ENCODE results near the gene SIVA1.

Gene SIVA1

DNA sequence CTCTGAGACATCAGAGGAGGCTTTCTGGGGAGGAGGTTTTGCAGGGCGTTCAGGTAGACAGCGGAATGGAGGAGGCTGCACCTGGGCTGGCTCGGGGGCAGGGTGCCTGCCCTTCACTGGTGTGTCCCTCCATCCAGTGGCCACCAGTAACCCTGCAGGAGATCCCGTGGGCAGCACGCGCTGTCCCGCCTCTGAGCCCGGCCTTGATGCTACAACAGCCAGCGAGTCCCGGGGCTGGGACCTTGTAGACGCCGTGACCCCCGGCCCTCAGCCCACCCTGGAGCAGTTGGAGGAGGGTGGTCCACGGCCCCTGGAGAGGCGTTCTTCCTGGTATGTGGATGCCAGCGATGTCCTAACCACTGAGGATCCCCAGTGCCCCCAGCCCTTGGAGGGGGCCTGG, 38.9 kb upstream of the SIVA1 start:
- Histone ChIP-seq H3K4me3 (replicated peaks; ENCODE audit: low read depth, low read length) (no peak overlapping the region), H3K27me3 (replicated peaks; ENCODE audit: control insufficient read depth, insufficient read depth, low read length) (no peaks in the 10 kb centered on the region), H3K36me3 (ENCODE audit: control insufficient read depth, insufficient read depth, low read length) (peaks cover 3% of the 10 kb centered on the region)
- TF ChIP-seq CTCF (IDR thresholded peaks at IDR 0.05; ENCODE audit: insufficient read depth, low read length, poor library complexity, severe bottlenecking): no peak
- no peak for DNase-seq (ENCODE audit: extremely low read depth, insufficient read length)

DNA sequence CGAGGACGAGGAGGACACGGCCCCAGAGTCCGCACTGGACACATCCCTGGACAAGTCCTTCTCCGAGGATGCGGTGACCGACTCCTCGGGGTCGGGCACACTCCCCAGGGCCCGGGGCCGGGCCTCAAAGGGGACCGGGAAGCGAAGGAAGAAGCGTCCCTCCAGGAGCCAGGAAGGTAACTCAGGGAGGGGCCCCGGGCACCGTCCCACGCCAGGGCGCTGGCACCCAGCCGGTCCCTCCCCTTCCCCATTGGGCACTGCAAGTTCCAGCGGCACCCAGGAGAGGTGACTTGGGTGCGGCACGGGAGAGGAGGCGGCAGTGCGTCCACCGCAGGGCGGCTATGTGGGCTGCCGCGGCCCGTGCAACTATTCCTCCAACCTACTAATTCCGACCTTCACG, 38.3 kb upstream of the SIVA1 start:
- TF ChIP-seq CTCF (IDR thresholded peaks at IDR 0.05; ENCODE audit: insufficient read depth, low read length, poor library complexity, severe bottlenecking): no peak
- Histone ChIP-seq H3K4me3 (replicated peaks; ENCODE audit: low read depth, low read length) (no peak overlapping the region), H3K27me3 (replicated peaks; ENCODE audit: control insufficient read depth, insufficient read depth, low read length) (no peaks in the 10 kb centered on the region), H3K36me3 (ENCODE audit: control insufficient read depth, insufficient read depth, low read length) (peaks cover 3% of the 10 kb centered on the region)
- no peak for DNase-seq (ENCODE audit: extremely low read depth, insufficient read length)

GRCh38 chr14:104715416-104715815, 37.5 kb upstream of the SIVA1 start:
- Histone ChIP-seq H3K27me3 (replicated peaks; ENCODE audit: control insufficient read depth, insufficient read depth, low read length) (no peaks in the 10 kb centered on the region), H3K4me3 (replicated peaks; ENCODE audit: low read depth, low read length) (no peak overlapping the region), H3K36me3 (ENCODE audit: control insufficient read depth, insufficient read depth, low read length) (peaks cover 3% of the 10 kb centered on the region)
- TF ChIP-seq CTCF (IDR thresholded peaks at IDR 0.05; ENCODE audit: insufficient read depth, low read length, poor library complexity, severe bottlenecking): no peak
- DNase-seq (ENCODE audit: extremely low read depth, insufficient read length): no peak

GRCh38 chr14:104715871-104716270, 37.1 kb upstream of the SIVA1 start:
- TF ChIP-seq CTCF (IDR thresholded peaks at IDR 0.05; ENCODE audit: insufficient read depth, low read length, poor library complexity, severe bottlenecking): no peak
- Histone ChIP-seq H3K4me3 (replicated peaks; ENCODE audit: low read depth, low read length) (no peak overlapping the region), H3K27me3 (replicated peaks; ENCODE audit: control insufficient read depth, insufficient read depth, low read length) (no peaks in the 10 kb centered on the region), H3K36me3 (ENCODE audit: control insufficient read depth, insufficient read depth, low read length) (peaks cover 3% of the 10 kb centered on the region)
- no peak for DNase-seq (ENCODE audit: extremely low read depth, insufficient read length)

DNA sequence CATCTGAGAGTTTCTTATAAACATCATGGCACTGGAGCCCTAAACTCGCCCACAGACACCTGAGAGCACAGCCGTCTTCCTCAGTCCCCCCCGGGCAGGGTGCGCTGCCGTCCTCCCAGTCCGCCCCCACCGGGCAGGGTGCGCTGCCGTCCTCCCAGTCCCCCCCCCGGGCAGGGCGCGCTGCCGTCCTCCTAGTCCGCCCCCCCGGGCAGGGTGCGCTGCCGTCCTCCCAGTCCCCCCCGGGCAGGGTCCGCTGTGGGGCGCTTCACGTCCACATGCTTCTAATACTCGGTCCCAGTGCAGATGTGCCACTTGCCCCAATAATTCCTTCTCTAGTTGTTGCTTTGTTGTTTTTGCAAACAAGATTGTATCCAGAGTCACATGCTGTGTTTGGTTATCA, 35.8 kb upstream of the SIVA1 start:
- no peak for DNase-seq (ENCODE audit: extremely low read depth, insufficient read length)
- H3K36me3 ChIP-seq (ENCODE audit: control insufficient read depth, insufficient read depth, low read length): peaks cover 3% of the 10 kb centered on the region
- H3K4me3 ChIP-seq (replicated peaks; ENCODE audit: low read depth, low read length): no peak overlapping the region
- no peaks in the 10 kb centered on the region for H3K27me3 ChIP-seq (replicated peaks; ENCODE audit: control insufficient read depth, insufficient read depth, low read length)
- TF ChIP-seq CTCF (IDR thresholded peaks at IDR 0.05; ENCODE audit: insufficient read depth, low read length, poor library complexity, severe bottlenecking): no peak

DNA sequence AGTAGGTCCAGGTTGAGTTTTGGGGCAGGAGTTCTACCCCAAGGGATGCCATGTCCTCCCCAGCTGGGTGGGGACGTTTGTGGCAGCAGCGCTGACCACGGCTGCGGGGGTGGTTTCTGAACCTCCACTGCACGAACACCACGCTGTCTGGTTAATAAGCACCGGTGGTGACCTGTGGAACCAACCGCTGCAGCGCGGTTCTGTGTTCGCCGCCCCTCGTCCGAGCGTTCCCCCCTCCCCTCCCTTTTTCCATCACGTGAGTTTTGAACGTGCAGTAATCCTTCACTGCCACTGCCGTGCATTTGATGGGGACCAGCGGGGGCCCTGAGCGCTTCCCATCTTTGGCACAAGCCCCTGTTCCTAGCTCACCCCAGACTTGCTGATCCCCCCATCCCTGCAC, 35.3 kb upstream of the SIVA1 start:
- Histone ChIP-seq H3K4me3 (replicated peaks; ENCODE audit: low read depth, low read length) (no peak overlapping the region), H3K36me3 (ENCODE audit: control insufficient read depth, insufficient read depth, low read length) (peaks cover 3% of the 10 kb centered on the region), H3K27me3 (replicated peaks; ENCODE audit: control insufficient read depth, insufficient read depth, low read length) (no peaks in the 10 kb centered on the region)
- no peak for TF ChIP-seq CTCF (IDR thresholded peaks at IDR 0.05; ENCODE audit: insufficient read depth, low read length, poor library complexity, severe bottlenecking)
- DNase-seq (ENCODE audit: extremely low read depth, insufficient read length): no peak
